ENCODE results near the gene SORT1.

Gene SORT1

GRCh38 chr1:109388208-109388711 is 9.5 kb downstream of the SORT1 start:
- no peak for DNase-seq (ENCODE audit: low read depth)
- no peak for TF ChIP-seq CTCF (IDR thresholded peaks at IDR 0.05; ENCODE audit: control insufficient read depth, insufficient read depth, low read depth, low read length, missing control alignments)
- no peak overlapping the region for H3K4me3 ChIP-seq (ENCODE audit: control insufficient read depth, low read depth, low read length)

DNA sequence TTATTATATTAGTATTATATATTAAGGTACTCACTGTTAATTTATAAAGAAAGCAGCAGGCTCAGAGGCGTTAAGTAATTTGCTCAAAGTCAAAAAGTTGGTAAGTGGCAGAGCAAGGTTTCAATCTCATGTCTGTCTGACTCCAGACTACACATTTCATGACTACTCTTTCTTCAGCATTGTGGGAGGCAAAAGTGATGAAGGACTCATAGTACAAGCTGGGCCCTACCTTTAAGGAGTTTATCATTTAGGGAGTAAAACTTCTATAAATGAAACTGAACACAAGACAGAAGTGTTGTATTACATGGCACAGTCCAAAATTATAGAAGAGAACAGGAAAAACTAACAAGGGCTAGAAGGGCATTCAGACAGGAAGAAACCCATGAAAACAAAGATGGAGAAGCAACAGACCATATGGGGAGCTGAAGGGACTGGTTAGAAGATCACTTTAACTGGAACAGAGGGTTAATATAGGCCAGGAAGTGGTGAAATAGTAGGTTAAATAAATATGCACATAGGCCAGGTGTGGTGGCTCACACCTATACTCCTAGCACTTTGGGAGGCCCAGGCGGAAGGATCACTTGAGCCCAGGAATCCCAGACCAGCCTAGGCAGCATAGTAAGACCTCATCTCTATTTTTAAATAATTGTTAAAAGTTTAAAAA is 11.5 kb downstream of the SORT1 start:
- H3K4me3 ChIP-seq (ENCODE audit: control insufficient read depth, low read depth, low read length) = no peak overlapping the region
- DNase-seq (ENCODE audit: low read depth) = no peak
- no peak for TF ChIP-seq CTCF (IDR thresholded peaks at IDR 0.05; ENCODE audit: control insufficient read depth, insufficient read depth, low read depth, low read length, missing control alignments)

GRCh38 chr1:109385417-109385816 is 12.3 kb downstream of the SORT1 start:
- no peak overlapping the region for H3K4me3 ChIP-seq (ENCODE audit: control insufficient read depth, low read depth, low read length)
- TF ChIP-seq CTCF (IDR thresholded peaks at IDR 0.05; ENCODE audit: control insufficient read depth, insufficient read depth, low read depth, low read length, missing control alignments) = no peak
- no peak for DNase-seq (ENCODE audit: low read depth)

- TF ChIP-seq CTCF (IDR thresholded peaks at IDR 0.05; ENCODE audit: control insufficient read depth, insufficient read depth, low read depth, low read length, missing control alignments) = no peak
- H3K4me3 ChIP-seq (ENCODE audit: control insufficient read depth, low read depth, low read length) = no peak overlapping the region
- DNase-seq (ENCODE audit: low read depth) = no peak
Observed at GRCh38 chr1:109383854-109384253, 13.9 kb downstream of the SORT1 start.

GRCh38 chr1:109383087-109383779 is 14.5 kb downstream of the SORT1 start:
- H3K4me3 ChIP-seq (ENCODE audit: control insufficient read depth, low read depth, low read length) = no peak overlapping the region
- no peak for TF ChIP-seq CTCF (IDR thresholded peaks at IDR 0.05; ENCODE audit: control insufficient read depth, insufficient read depth, low read depth, low read length, missing control alignments)
- no peak for DNase-seq (ENCODE audit: low read depth)

- TF ChIP-seq CTCF (IDR thresholded peaks at IDR 0.05; ENCODE audit: control insufficient read depth, insufficient read depth, low read depth, low read length, missing control alignments) = no peak
- DNase-seq (ENCODE audit: low read depth) = no peak
- no peak overlapping the region for H3K4me3 ChIP-seq (ENCODE audit: control insufficient read depth, low read depth, low read length)
Observed at GRCh38 chr1:109381573-109381972, 16.1 kb downstream of the SORT1 start.

Data from AG09309 (cell line).